ENCODE measurements around the gene STC2. TPM values are rescaled to one million over a fixed set of nuclear protein-coding genes. Genes with fewer than 3 reads are reported as not detected.

Gene STC2
- total and polyA plus RNA-seq, 2 experiments from 2014 or later, result 65.2 to 138 TPM

DNA sequence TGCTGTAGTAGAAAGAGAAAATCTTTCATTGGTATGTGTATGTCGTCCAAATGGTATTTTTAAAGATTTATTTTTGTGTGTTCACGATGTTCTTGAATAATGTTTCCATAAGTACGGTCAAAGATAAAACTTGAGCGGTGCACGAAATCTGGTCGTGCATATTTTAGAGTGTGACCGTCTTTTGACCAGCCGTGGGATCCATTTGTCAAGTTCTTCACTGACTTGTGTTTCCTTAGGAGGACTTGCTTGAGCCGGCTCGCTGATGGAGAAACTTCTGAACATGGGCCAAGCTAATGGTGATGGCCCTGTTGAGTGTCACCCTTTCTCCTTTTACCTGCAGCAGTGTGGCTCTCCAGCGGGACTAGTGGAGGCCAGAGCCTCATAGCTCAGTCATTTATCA, 11.1 kb upstream of the STC2 start:
- no peaks in the 10 kb centered on the region for H3K4me1 ChIP-seq (ENCODE audit: low read depth)
- H3K27ac ChIP-seq, result no peak overlapping the region
- no peak for DNase-seq (ENCODE audit: low read depth in 1 of 2, low spot score in 1 of 2)
- no peaks in the 10 kb centered on the region for H3K27me3 ChIP-seq
- no peaks in the 10 kb centered on the region for H3K36me3 ChIP-seq
- TF ChIP-seq, protein P1, sequence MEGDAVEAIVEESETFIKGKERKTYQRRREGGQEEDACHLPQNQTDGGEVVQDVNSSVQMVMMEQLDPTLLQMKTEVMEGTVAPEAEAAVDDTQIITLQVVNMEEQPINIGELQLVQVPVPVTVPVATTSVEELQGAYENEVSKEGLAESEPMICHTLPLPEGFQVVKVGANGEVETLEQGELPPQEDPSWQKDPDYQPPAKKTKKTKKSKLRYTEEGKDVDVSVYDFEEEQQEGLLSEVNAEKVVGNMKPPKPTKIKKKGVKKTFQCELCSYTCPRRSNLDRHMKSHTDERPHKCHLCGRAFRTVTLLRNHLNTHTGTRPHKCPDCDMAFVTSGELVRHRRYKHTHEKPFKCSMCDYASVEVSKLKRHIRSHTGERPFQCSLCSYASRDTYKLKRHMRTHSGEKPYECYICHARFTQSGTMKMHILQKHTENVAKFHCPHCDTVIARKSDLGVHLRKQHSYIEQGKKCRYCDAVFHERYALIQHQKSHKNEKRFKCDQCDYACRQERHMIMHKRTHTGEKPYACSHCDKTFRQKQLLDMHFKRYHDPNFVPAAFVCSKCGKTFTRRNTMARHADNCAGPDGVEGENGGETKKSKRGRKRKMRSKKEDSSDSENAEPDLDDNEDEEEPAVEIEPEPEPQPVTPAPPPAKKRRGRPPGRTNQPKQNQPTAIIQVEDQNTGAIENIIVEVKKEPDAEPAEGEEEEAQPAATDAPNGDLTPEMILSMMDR (IDR thresholded peaks at IDR 0.05; ENCODE audit: low read depth, low read length), result no peak
- H3K9me3 ChIP-seq (ENCODE audit: low read depth), result no peaks in the 10 kb centered on the region
- H3K4me3 ChIP-seq, result no peak overlapping the region

- no peak for DNase-seq (ENCODE audit: low read depth in 1 of 2, low spot score in 1 of 2)
- no peaks in the 10 kb centered on the region for H3K36me3 ChIP-seq
- H3K27me3 ChIP-seq, result no peaks in the 10 kb centered on the region
- no peaks in the 10 kb centered on the region for H3K4me1 ChIP-seq (ENCODE audit: low read depth)
- TF ChIP-seq, protein P1 (IDR thresholded peaks at IDR 0.05; ENCODE audit: low read depth, low read length), result no peak
- H3K4me3 ChIP-seq, result no peak overlapping the region
- H3K27ac ChIP-seq, result no peak overlapping the region
- H3K9me3 ChIP-seq (ENCODE audit: low read depth), result no peaks in the 10 kb centered on the region
These were observed 10.3 kb upstream of the STC2 start for GRCh38 chr5:173338380-173339015.

GRCh38 chr5:173334808-173335207, 6.6 kb upstream of the STC2 start:
- Histone ChIP-seq H3K36me3 (no peaks in the 10 kb centered on the region), H3K27me3 (no peaks in the 10 kb centered on the region), H3K9me3 (ENCODE audit: low read depth) (no peaks in the 10 kb centered on the region), H3K27ac (no peak overlapping the region), H3K4me1 (ENCODE audit: low read depth) (peaks cover 18% of the 10 kb centered on the region), H3K4me3 (no peak overlapping the region)
- no peak for DNase-seq (ENCODE audit: low read depth in 1 of 2, low spot score in 1 of 2)
- TF ChIP-seq, protein P1 (IDR thresholded peaks at IDR 0.05; ENCODE audit: low read depth, low read length), result no peak

DNA sequence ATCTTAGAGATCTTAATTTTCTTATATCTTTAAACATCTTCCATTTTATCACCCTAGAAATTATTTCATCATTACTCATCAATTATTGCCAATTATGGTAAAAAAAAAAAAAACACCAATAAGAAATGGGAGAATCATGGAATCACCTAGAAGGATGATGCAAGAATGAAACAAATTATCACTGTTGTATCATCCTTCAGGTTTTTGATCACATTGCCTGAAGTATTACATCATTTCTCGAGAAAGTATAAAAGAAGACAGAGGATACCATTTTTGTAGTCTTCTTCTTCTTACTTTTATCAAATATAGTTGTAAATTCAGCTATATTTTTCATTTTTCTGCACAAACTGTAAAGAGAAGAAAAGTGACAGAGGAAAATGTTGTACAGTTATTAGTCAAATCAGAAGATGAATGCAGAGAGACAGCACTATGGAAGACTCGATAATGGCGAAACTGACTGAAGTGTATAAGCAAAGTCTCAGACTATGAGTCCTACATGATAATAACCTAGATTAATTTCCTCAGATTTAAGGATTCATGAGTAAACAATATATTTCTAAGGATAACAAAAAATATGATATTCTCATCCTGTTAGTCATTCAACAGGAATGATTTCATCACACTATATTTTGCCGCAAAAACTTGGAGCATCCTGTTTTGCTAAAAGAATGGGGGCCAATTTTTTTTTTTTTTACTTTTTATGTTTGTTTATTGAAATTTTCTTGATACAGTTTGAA, 5.9 kb upstream of the STC2 start:
- H3K4me3 ChIP-seq, result no peak overlapping the region
- no peaks in the 10 kb centered on the region for H3K36me3 ChIP-seq
- H3K9me3 ChIP-seq (ENCODE audit: low read depth), result no peaks in the 10 kb centered on the region
- DNase-seq (ENCODE audit: low read depth in 1 of 2, low spot score in 1 of 2), result peak in 1 of 2 donors; percentile 80
- H3K27ac ChIP-seq, result no peak overlapping the region
- TF ChIP-seq, protein P1 (IDR thresholded peaks at IDR 0.05; ENCODE audit: low read depth, low read length), result no peak
- H3K27me3 ChIP-seq, result no peaks in the 10 kb centered on the region
- peaks cover 18% of the 10 kb centered on the region for H3K4me1 ChIP-seq (ENCODE audit: low read depth)

GRCh38 chr5:173331956-173332479, 3.8 kb upstream of the STC2 start:
- TF ChIP-seq, protein P1 (IDR thresholded peaks at IDR 0.05; ENCODE audit: low read depth, low read length), result peak; percentile 98
- no peaks in the 10 kb centered on the region for H3K9me3 ChIP-seq (ENCODE audit: low read depth)
- peaks cover 18% of the 10 kb centered on the region for H3K4me1 ChIP-seq (ENCODE audit: low read depth)
- H3K27ac ChIP-seq, result no peak overlapping the region
- DNase-seq (ENCODE audit: low read depth in 1 of 2, low spot score in 1 of 2), result peak; percentile 92 to 93
- no peaks in the 10 kb centered on the region for H3K36me3 ChIP-seq
- no peak overlapping the region for H3K4me3 ChIP-seq
- no peaks in the 10 kb centered on the region for H3K27me3 ChIP-seq
